GM19240 (cell line): Measurements from ENCODE around the gene CGB8.
"Not testable (repeated sequence)": the region's sequence is repeated elsewhere in the genome, so short reads cannot be mapped to it uniquely, and the experiment has no call there.

Source experiments
- DNase-seq: peaks from one replicate; pipeline ENCODE4 v3.0.0; 2011; ENCODE audit warnings: low spot score; ENCODE audit not compliant: insufficient read length

Gene CGB8

GRCh38 chr19:49030323-49030722 is 18.6 kb downstream of the CGB8 start:
- not testable (repeated sequence) for DNase-seq

- DNase-seq, result not testable (repeated sequence)
Observed at GRCh38 chr19:49029749-49030148, 19.2 kb downstream of the CGB8 start.

- not testable (repeated sequence) for DNase-seq
Observed at GRCh38 chr19:49028686-49029085, 20.2 kb downstream of the CGB8 start.

GRCh38 chr19:49025599-49025998 is 23.3 kb downstream of the CGB8 start:
- not testable (repeated sequence) for DNase-seq

- not testable (repeated sequence) for DNase-seq
Observed at GRCh38 chr19:49025088-49025487, 23.8 kb downstream of the CGB8 start.

- not testable (repeated sequence) for DNase-seq
Observed at GRCh38 chr19:49024233-49024632, 24.7 kb downstream of the CGB8 start, which contains the start of gene CGB3. Gene CGB3, minus strand, starts transcription at chr19:49024333. Its CDS starts 362 bp downstream, at chr19:49023971.

- DNase-seq, result no peak
Observed at GRCh38 chr19:49022116-49022515, 26.8 kb downstream of the CGB8 start.

GRCh38 chr19:49020931-49021895 is 27.7 kb downstream of the CGB8 start:
- no peak for DNase-seq

DNA sequence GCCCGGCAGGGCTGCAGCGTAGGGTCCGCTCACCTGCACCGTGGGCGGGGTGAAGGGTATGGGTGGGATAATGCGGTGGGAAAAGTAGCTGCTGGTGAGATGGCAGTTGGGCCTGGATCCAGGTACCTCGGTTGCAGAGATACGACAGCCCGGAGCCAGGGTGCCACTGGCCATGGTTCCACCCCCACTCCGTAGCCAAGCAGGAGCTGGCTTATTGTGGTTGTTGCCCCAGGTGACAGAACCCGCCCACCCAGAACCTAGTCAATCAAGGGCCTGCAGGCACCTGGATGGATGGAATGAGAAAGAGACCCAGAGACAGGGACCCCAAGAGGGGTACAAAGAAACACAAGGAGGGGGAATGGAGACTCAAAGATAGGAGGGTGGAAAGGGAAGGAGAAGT is 28.6 kb downstream of the CGB8 start:
- DNase-seq, result no peak

DNA sequence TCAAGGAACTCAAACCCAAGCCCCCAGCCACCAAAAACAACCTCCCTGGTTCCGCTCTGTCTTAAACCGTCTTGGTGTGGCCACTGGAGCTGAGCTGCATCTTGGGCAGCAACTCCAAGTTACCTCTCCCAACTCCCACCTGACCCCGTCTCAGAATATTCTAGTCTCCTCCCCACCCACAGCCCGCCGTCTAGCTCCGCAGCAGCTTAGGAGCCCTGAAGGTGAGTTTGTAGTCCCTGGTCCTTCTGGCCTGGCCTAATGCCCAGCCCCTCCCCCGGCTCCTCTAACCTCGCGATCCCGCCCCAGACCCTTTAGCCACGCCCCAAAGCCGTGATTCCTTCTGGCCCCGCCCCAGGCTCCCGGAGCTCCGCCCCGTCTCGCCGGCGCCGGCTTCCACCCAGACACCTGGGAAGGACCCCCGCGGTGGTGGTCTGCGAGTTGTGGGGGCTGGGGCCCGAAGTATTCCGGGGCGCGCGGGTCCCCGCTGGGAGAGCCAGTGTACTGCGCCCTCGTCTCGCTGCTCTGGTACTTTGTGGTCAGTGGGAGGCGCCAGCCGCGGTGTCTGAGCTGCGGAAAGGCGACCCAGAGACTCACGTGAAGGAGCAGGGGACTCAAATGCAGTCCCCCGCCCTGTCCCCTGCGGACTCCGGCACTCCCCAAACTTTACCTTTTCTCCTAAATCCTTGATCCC is 29.5 kb downstream of the CGB8 start:
- DNase-seq, result peak; percentile 38

DNA sequence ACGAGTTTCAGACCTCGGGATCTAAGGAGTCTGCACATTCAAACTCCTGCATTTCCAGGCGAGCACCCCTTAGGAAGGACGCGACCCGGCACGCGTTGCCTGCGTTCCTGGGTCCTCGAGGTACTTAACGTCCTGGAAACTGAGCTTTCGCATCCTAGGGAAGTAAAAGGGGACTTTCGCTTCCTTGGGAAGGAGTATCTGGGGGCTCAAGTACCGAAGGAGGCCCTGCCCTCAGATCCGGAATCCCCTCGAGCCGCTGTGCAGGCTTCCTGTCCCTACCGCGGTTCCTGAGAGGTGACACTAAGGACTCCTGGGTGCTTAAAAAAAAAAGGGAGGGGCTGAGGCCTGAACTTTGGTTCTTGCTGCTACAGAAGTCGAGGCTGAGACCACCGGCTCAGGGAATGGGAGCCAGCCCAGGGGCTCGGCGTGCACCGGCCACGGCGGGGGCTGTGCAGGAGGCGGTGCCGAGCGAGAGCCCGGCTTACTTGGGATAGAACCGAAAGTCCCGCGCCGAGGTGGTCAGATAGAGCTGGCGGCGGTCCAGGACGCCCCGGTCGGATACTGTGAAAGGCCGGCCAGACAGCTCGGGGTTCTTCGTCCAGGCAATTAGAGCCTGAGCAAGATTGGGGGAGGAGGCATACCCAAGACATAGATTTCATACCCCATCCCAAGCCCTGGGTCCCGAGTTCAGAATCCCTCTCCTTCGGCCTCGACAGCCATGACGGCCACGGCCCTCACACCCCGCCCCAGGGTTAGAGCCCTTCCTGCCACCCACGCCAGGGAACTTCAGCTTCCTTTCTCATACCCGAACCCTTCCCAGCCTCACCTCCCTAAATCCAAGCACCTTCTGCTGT is 30.3 kb downstream of the CGB8 start:
- not testable (repeated sequence) for DNase-seq

DNA sequence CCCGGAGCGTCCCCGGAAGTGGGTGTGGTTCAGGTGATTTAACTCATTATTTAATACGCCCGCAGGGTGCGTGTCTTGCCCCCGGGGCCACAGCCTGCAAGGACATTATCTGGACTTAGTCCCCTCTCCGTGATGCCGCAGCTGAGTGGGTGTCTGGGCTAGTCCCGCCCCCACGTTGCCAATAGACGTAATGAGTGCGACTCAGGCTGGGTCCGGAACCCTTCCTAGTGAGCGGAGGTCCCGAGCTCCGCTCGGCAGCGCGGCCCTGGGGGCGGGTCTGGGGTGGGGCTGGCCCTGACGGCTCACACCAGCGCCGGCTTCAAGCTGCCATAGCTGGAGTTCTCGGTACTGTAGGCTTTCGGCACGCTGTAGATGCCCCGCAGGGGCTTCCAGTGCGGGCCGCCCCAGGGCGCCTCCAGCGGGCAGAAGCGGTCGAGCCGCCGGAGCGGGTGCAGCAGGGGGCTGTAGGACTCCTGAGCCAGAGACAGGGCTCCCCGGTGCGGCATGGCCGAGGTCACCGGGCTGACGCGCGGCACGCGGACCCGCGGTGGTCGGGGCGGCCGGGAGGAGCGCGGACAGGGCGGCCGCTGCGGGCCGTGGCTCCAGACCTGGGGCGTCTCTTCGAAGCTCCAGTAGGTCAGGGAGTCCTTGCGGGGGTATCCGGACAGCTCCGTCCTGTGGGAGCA is 31.1 kb downstream of the CGB8 start:
- peak; percentile 76 for DNase-seq

DNA sequence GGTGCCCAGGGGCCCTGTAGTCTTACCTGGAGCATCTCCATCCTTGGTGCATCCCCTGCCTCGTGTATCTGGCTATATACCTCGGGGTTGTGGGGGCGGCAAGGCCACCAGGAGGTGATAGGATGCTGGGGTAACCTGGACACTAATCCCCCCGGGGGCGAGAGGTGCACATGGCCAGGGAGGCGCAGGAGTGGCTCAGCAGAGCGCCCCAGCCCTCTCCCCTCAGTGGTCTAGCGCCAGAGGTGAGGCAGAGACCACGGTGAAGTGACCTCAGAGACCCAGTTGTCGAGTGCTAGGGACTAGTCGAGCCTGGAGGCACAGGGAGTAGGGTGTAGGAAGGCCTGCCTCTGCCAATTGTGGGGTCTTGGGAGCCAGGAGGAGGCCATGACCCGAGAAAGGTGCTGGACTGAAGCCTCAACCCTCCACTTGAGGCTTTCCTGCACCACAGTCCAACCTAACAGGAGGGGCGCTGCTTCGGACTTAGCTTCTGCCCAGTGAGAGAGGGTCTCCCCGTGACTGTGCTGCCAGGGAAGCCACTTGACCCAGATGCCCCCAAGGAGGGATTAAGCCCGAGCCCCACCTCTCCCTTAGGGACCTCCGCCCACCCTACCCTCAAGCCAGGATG is 31.8 kb downstream of the CGB8 start, which contains the start of gene LHB:
Gene LHB (minus strand): TSS at position 51 of the 625 bp plus-strand sequence. CDS start 10 bp downstream, at position 41.
- no peak for DNase-seq

DNA sequence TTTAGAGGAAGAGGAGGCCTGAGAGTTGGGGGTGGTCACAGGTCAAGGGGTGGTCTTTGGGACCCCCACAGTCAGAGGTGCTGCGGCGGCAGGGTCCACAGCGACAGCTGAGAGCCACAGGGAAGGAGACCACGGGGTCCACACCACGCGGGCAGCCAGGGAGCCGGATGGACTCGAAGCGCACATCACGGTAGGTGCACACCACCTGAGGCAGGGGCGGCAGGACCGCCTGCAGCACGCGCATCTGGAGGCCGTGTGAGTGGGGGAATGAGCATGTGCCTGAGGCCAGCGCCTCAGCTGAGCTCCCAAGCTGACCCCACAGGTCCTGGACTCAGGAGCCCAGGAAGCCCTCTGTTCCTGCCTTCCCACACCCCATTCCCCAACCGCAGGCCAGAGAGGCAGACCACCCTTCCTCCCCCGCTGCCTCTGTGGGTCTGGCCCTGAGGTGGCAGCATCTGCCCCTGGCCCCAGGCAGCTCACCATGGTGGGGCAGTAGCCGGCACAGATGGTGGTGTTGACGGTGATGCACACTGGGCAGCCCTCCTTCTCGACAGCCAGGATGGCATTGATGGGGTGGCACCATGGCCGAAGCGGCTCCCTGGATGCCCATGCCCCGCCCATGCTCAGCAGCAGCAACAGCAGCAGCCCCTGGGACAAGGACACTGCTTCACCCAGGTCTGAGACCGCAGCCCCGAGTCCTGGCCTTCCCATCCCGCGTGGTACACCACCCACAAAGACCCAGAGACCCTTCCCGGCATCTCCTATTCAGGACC is 32.7 kb downstream of the CGB8 start:
- DNase-seq, result no peak

- DNase-seq, result no peak
Observed at GRCh38 chr19:49014870-49015255, 34.0 kb downstream of the CGB8 start.

DNA sequence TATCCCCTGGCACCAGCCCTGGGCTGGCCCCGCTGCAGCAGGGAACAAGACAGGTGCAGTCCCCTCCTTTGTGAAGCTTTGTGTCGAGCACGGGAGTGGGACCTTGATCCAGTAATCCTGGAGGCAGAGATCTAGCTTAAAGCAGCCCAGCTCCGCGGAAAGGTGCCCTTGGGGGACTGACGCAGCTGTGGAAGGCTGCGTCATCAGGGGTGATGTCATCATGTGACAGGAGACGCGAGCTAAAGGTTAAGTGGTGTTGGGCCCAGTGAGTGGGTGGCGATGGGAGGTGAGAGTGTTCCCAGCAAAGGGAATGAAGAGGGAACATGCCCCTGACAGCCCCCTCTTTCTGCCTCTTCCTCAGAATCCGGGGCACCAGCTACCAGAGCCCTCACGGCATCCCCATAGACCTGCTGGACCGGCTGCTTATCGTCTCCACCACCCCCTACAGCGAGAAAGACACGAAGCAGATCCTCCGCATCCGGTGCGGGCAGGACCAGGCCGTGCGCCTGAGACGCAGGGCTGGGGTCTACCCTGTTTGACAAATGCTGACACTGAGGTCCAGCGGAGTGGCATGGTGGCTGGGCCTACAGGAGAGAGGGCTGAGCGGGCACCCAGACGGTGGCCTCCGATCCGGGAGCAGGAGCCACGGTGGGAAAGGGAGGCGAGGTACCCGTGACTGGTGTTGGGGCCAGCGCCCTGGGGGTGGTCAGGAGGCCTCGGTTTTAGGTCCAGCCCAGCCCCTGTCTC is 34.6 kb downstream of the CGB8 start:
- DNase-seq, result no peak

DNA sequence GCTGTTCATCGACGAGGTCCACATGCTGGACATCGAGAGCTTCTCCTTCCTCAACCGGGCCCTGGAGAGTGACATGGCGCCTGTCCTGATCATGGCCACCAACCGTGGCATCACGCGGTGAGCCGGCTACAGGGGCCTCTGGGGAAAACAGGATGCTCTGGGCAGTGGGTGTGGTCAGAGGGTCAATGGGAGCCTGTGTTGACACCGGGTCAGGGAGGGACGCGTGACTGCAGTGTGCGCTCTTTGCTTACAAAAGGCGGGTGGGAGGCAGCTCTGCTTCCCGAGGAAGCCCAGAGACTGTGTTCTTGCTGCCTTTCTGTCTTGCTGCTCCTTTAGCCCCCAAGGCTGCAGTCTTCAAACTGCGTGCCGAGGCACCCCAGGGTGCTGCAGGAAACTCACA is 37.7 kb downstream of the CGB8 start:
- DNase-seq, result no peak

GRCh38 chr19:49010453-49010852 is 38.5 kb downstream of the CGB8 start:
- DNase-seq, result no peak

- DNase-seq, result no peak
Observed at GRCh38 chr19:49009828-49010227, 39.1 kb downstream of the CGB8 start.
